Stimulated activated naive CD4-positive, alpha-beta T cell (primary cell): ENCODE measurements around the gene PISD.
A peak's percentile ranks its signal among the peaks of the same experiment; 100 is the strongest.
"Not testable (repeated sequence)": the region's sequence is repeated elsewhere in the genome, so short reads cannot be mapped to it uniquely, and the experiment has no call there.

Source experiments
- DNase-seq, 6 experiments: peaks; one replicate each; lab custom pipeline; 2025; lab: John Stamatoyannopoulos, UW

PISD gene

GRCh38 chr22:31661851-31662667 is at the start of gene PISD:
Gene PISD (minus strand): TSS chr22:31662215. CDS start chr22:31662208, 7 bp downstream.
- DNase-seq, result peak; percentile 92 to 96 (median 96)

GRCh38 chr22:31711226-31711625 is 49.2 kb upstream of the PISD start:
- DNase-seq, result not testable (repeated sequence)

- no peak for DNase-seq
Measured at GRCh38 chr22:31707519-31707918, 45.5 kb upstream of the PISD start.

GRCh38 chr22:31695423-31695822 is 33.4 kb upstream of the PISD start:
- no peak for DNase-seq

GRCh38 chr22:31694046-31694445 is 32.0 kb upstream of the PISD start:
- DNase-seq, result not testable (repeated sequence)

GRCh38 chr22:31692186-31692886 is 30.3 kb upstream of the PISD start:
- no peak for DNase-seq

- DNase-seq, result no peak
Measured at GRCh38 chr22:31691408-31691807, 29.4 kb upstream of the PISD start.

- DNase-seq, result no peak
Measured at GRCh38 chr22:31683181-31684105, 21.4 kb upstream of the PISD start.

GRCh38 chr22:31682751-31683150 is 20.7 kb upstream of the PISD start:
- no peak for DNase-seq

GRCh38 chr22:31681349-31682345 is 19.6 kb upstream of the PISD start:
- no peak for DNase-seq

GRCh38 chr22:31680861-31681341 is 18.9 kb upstream of the PISD start:
- DNase-seq, result no peak

GRCh38 chr22:31678748-31679147 is 16.7 kb upstream of the PISD start:
- DNase-seq, result no peak

- DNase-seq, result peak; percentile 78 to 93 (median 84)
Measured at GRCh38 chr22:31676700-31677099, 14.7 kb upstream of the PISD start.

- not testable (repeated sequence) for DNase-seq
Measured at GRCh38 chr22:31674219-31674618, 12.2 kb upstream of the PISD start.

- DNase-seq, result not testable (repeated sequence)
Measured at GRCh38 chr22:31668849-31669248, 6.8 kb upstream of the PISD start.

- DNase-seq, result no peak
Measured at GRCh38 chr22:31662668-31663037, 638 bp upstream of the PISD start.

GRCh38 chr22:31660860-31661341 is 1.1 kb downstream of the PISD start:
- not testable (repeated sequence) for DNase-seq

GRCh38 chr22:31659246-31659645 is 2.8 kb downstream of the PISD start:
- DNase-seq, result no peak

- DNase-seq, result no peak
Measured at GRCh38 chr22:31654408-31654807, 7.6 kb downstream of the PISD start.

- no peak for DNase-seq
Measured at GRCh38 chr22:31653944-31654343, 8.1 kb downstream of the PISD start.
